ENCODE measurements around the gene RBSN.
A peak's percentile ranks its signal among the peaks of the same experiment; 100 is the strongest.

The RBSN gene

GRCh38 chr3:15110206-15110605 lies 11.3 kb upstream of the RBSN start:
- no peak for TF ChIP-seq CTCF (IDR thresholded peaks at IDR 0.05; ENCODE audit: borderline replicate concordance, insufficient read depth, low read depth, low read length)
- no peak overlapping the region for H3K4me3 ChIP-seq (ENCODE audit: low read depth, low read length)

GRCh38 chr3:15108869-15109268 lies 9.9 kb upstream of the RBSN start:
- no peak for TF ChIP-seq CTCF (IDR thresholded peaks at IDR 0.05; ENCODE audit: borderline replicate concordance, insufficient read depth, low read depth, low read length)

GRCh38 chr3:15108082-15108545 lies 9.2 kb upstream of the RBSN start:
- TF ChIP-seq CTCF (IDR thresholded peaks at IDR 0.05; ENCODE audit: borderline replicate concordance, insufficient read depth, low read depth, low read length) = peak; percentile 94
- no peak overlapping the region for H3K4me3 ChIP-seq (ENCODE audit: low read depth, low read length)

More at GRCh38 chr3:15108869-15109268, 9.9 kb upstream of the RBSN start:
- no peak overlapping the region for H3K4me3 ChIP-seq (ENCODE audit: low read depth, low read length)

GRCh38 chr3:15107075-15107947 lies 8.4 kb upstream of the RBSN start:
- no peak overlapping the region for H3K4me3 ChIP-seq (ENCODE audit: low read depth, low read length)
- no peak for TF ChIP-seq CTCF (IDR thresholded peaks at IDR 0.05; ENCODE audit: borderline replicate concordance, insufficient read depth, low read depth, low read length)

- no peak for TF ChIP-seq CTCF (IDR thresholded peaks at IDR 0.05; ENCODE audit: borderline replicate concordance, insufficient read depth, low read depth, low read length)
- H3K4me3 ChIP-seq (ENCODE audit: low read depth, low read length) = no peak overlapping the region
Observed at GRCh38 chr3:15102836-15103235, 3.9 kb upstream of the RBSN start.

- no peak for TF ChIP-seq CTCF (IDR thresholded peaks at IDR 0.05; ENCODE audit: borderline replicate concordance, insufficient read depth, low read depth, low read length)
- H3K4me3 ChIP-seq (ENCODE audit: low read depth, low read length) = no peak overlapping the region
Observed at GRCh38 chr3:15102256-15102655, 3.3 kb upstream of the RBSN start.

Data from GM12875 (cell line).